Measurements from ENCODE around the gene EDIL3. TPM values are rescaled to one million over a fixed set of nuclear protein-coding genes. Genes with fewer than 3 reads are reported as not detected.
A peak's percentile ranks its signal among the peaks of the same experiment; 100 is the strongest.

The EDIL3 gene
- polyA plus RNA-seq, 1 donor (not counting 4 experiments of a cell fraction or from before 2014, with no cell fraction given): 0.34 TPM

GRCh38 chr5:84091127-84091799 lies 293.4 kb downstream of the EDIL3 start:
- Histone ChIP-seq H3K9me1 (ENCODE audit: control insufficient read depth, extremely low read depth, insufficient read depth, low read length) (no peaks in the 10 kb centered on the region), H3K36me3 (ENCODE audit: control insufficient read depth in 2 of 2, extremely low read depth in 1 of 2, insufficient read depth in 2 of 2, low read length in 2 of 2) (no peaks in the 10 kb centered on the region), H3K27me3 (ENCODE audit: control insufficient read depth, extremely low read depth, insufficient read depth, low read length) (no peaks in the 10 kb centered on the region), H3K27ac (ENCODE audit: control insufficient read depth, insufficient read depth, low read length) (no peak overlapping the region), H3K9ac (ENCODE audit: control insufficient read depth, extremely low read depth, insufficient read depth, low read length) (no peak overlapping the region), H3K4me2 (ENCODE audit: control insufficient read depth, extremely low read depth, insufficient read depth, low read depth, low read length) (no peak overlapping the region), H3K4me1 (ENCODE audit: control insufficient read depth, extremely low read depth, insufficient read depth, low read length) (no peaks in the 10 kb centered on the region), H3K79me2 (ENCODE audit: control insufficient read depth, insufficient read depth, low read length) (no peaks in the 10 kb centered on the region), H3K9me3 (ENCODE audit: control insufficient read depth, low read depth, low read length) (no peaks in the 10 kb centered on the region), H4K20me1 (ENCODE audit: control insufficient read depth, extremely low read depth, insufficient read depth, low read length) (no peaks in the 10 kb centered on the region), H3K4me3 (ENCODE audit: control insufficient read depth in 2 of 3, extremely low read depth in 1 of 3, insufficient read depth in 2 of 3, low read depth in 1 of 3, low read length in 3 of 3) (no peak overlapping the region), H2AFZ (ENCODE audit: control insufficient read depth, low read length) (no peak overlapping the region)
- TF ChIP-seq EZH2 (IDR thresholded peaks at IDR 0.05; ENCODE audit: low read length) (no peak), CTCF (optimal IDR thresholded peaks at IDR 0.05 in 1 of 3, IDR thresholded peaks at IDR 0.05 in 1 of 3, conservative IDR thresholded peaks at IDR 0.05 in 1 of 3; ENCODE audit: extremely low read depth in 1 of 3, insufficient read depth in 2 of 3, low read length in 3 of 3) (no peak)
- dilution Hi-C loops (cut with MboI; ENCODE audit: extremely low pct_ligation_motif_present, low sequenced_read_pairs): no loop called here
- FAIRE-seq (no peak), DNase-seq (ENCODE audit: low read depth, low spot score) (no peak)

- no peak overlapping the region for H3K27ac ChIP-seq (ENCODE audit: control insufficient read depth, insufficient read depth, low read length)
- H3K4me1 ChIP-seq (ENCODE audit: control insufficient read depth, extremely low read depth, insufficient read depth, low read length): no peaks in the 10 kb centered on the region
- H3K9me3 ChIP-seq (ENCODE audit: control insufficient read depth, low read depth, low read length): no peaks in the 10 kb centered on the region
- no peak overlapping the region for H3K9ac ChIP-seq (ENCODE audit: control insufficient read depth, extremely low read depth, insufficient read depth, low read length)
- FAIRE-seq: no peak
- H3K9me1 ChIP-seq (ENCODE audit: control insufficient read depth, extremely low read depth, insufficient read depth, low read length): no peaks in the 10 kb centered on the region
- dilution Hi-C loops (cut with MboI; ENCODE audit: extremely low pct_ligation_motif_present, low sequenced_read_pairs): no loop called here
- no peaks in the 10 kb centered on the region for H3K27me3 ChIP-seq (ENCODE audit: control insufficient read depth, extremely low read depth, insufficient read depth, low read length)
- no peaks in the 10 kb centered on the region for H4K20me1 ChIP-seq (ENCODE audit: control insufficient read depth, extremely low read depth, insufficient read depth, low read length)
- no peak for TF ChIP-seq EZH2 (IDR thresholded peaks at IDR 0.05; ENCODE audit: low read length)
- peak; percentile 26 to 64 (median 41) for TF ChIP-seq CTCF (optimal IDR thresholded peaks at IDR 0.05 in 1 of 3, IDR thresholded peaks at IDR 0.05 in 1 of 3, conservative IDR thresholded peaks at IDR 0.05 in 1 of 3; ENCODE audit: extremely low read depth in 1 of 3, insufficient read depth in 2 of 3, low read length in 3 of 3)
- H2AFZ ChIP-seq (ENCODE audit: control insufficient read depth, low read length): no peak overlapping the region
- no peaks in the 10 kb centered on the region for H3K79me2 ChIP-seq (ENCODE audit: control insufficient read depth, insufficient read depth, low read length)
- no peaks in the 10 kb centered on the region for H3K36me3 ChIP-seq (ENCODE audit: control insufficient read depth in 2 of 2, extremely low read depth in 1 of 2, insufficient read depth in 2 of 2, low read length in 2 of 2)
- no peak overlapping the region for H3K4me2 ChIP-seq (ENCODE audit: control insufficient read depth, extremely low read depth, insufficient read depth, low read depth, low read length)
- H3K4me3 ChIP-seq (ENCODE audit: control insufficient read depth in 2 of 3, extremely low read depth in 1 of 3, insufficient read depth in 2 of 3, low read depth in 1 of 3, low read length in 3 of 3): no peak overlapping the region
- no peak for DNase-seq (ENCODE audit: low read depth, low spot score)
Measured at GRCh38 chr5:84088996-84089395, 295.7 kb downstream of the EDIL3 start.

Measured in keratinocyte (primary cell).